T47D (cell line): ENCODE results near the gene MT2A.
"Not testable (repeated sequence)": the region's sequence is repeated elsewhere in the genome, so short reads cannot be mapped to it uniquely, and the experiment has no call there.

ENCODE experiments used
- DNase-seq, 2 experiments: peaks; one replicate each; pipeline versions ENCODE4 v3.0.0 to v3.0.0-alpha.2; 2011 to 2012; ENCODE audit warnings: low read depth in 1 of 2, low spot score in 1 of 2
- JUND ChIP-seq: IDR thresholded peaks from 2 replicates; pipeline ENCODE4 v1.6.1; 2012; ENCODE audit warnings: low read depth
- in situ Hi-C: cut with HindIII; loops from 2 replicates; pipeline ENCODE4 v1.10.0; 2016; ENCODE audit warnings: low sequenced_read_pairs, low pct_unique_long_range_greater_than_20kb

MT2A gene

DNA sequence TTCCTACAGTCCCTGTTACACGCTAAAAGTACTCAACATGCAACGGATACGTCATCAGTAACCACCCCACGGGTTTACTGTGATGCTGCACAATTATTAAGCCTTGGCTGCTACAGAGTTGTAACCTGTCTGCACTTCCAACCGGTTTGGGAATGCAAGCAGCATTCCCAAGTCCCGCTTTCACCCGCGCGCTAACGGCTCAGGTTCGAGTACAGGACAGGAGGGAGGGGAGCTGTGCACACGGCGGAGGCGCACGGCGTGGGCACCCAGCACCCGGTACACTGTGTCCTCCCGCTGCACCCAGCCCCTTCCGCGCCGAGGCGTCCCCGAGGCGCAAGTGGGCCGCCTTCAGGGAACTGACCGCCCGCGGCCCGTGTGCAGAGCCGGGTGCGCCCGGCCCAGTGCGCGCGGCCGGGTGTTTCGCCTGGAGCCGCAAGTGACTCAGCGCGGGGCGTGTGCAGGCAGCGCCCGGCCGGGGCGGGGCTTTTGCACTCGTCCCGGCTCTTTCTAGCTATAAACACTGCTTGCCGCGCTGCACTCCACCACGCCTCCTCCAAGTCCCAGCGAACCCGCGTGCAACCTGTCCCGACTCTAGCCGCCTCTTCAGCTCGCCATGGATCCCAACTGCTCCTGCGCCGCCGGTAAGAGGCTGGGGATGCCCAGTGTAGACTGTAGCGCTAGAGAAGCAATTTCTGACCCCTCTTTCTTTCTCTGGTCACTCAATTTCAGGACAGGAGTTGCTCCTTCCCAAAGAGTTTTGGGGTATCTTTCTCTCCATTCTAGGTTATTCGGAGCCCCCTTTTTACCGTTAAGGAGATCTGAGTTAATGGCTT, at the start of gene MT2A:
TSS of gene MT2A (plus strand) at position 542 of the 833 bp plus-strand sequence. CDS start at position 614, 72 bp downstream.
- in situ Hi-C loops, result no loop called here
- TF ChIP-seq JUND, result no peak

DNA sequence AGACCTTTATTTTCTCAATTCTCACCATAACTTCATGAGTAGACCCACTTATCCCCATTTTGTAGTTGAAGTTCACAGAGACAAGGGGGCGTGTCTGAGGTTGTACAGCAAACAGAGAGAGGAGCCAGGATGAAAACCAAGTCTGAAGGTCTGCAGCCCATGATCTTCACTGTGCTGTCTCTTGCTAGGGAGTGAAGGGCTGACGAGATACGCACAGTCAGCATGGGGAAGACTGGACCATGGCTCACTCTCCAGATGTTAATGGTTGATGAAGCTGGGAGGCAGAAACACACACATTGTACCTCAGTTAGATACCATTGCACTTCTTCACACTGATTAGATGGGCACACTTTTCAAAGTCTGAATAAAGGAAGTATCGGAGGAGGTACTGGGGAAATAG, 49.3 kb upstream of the MT2A start:
- no peak for DNase-seq
- in situ Hi-C loops, result no loop called here
- TF ChIP-seq JUND, result no peak

More for the DNA sequence above, at the start of gene MT2A:
- DNase-seq, result peak; percentile 78 to 95

DNA sequence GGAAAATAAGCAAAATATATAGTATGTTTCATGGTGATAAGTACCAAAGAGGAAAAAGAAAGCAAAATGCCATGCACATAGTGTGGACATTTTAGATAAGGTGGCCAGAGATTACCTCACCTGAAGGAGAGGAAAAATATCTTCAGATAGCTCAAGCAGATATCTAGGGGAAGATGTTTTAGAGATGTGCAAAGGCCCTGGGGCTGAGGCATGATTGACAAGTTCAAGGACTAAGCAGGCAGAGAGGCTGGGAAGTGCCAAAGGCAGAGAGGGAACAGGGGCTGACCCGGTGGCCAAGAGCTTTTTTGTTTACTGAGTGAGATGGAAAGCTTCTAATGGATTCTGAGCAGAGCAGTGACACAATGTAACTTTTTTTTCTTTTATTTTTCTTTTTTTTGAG, 47.9 kb upstream of the MT2A start:
- no peak for DNase-seq
- TF ChIP-seq JUND, result no peak
- in situ Hi-C loops, result no loop called here

DNA sequence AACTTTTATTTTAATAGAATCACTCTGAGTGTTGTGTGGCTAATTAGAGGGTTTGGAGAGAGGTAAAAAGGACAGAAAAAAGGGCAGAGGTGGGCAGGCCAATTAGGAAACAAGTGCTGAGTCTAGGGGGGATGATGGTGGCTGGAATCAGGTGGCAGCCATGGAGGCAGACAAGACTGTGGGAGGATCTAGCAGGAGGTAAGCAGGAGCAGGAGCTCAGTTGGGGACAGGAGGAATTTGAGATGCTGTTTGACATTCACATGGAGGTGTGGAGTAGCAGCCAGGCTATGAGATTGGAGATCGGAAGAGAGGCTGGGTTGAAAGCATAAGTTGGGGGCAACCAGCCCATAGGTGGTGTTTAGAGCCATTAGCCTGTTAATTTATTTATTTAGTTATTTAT, 47.3 kb upstream of the MT2A start:
- in situ Hi-C loops, result no loop called here
- DNase-seq, result no peak

DNA sequence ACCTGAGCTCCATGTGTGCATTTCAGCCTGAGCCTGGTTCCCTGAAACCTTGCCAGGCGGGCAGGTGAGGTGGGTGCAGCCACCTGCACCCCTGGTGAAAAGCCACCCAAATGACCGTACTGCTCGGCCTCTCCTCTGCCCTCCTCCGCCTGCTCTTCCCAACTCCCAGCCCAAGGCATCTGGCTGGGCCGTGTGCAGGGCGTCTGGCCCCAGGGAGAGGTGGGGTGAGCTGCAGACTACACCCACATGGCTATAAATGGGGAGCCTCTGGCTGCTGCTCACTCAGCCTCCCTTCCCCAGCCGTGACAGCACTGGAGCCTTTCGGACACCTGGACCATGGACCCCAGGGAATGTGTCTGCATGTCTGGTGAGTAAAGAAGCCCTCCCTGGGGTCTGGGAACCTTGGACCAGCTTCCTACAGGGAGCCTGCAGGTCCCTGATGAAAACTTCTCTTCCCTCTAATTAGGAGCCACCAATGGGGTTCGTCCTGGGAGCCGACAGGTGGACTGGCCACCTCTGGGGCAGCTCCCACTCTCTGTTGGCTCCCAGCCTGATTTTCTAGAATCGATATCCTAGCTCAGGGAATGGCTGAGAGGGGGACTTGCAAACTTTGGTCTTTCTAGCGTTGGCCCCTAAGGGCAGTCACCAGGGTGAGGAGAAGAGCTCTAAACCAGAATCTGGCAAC, 43.4 kb upstream of the MT2A start, which contains the start of gene MT4:
TSS of gene MT4 (plus strand) at position 281 of the 685 bp plus-strand sequence. CDS start at position 337, 56 bp downstream.
- TF ChIP-seq JUND, result no peak
- DNase-seq, result no peak
- in situ Hi-C loops, result no loop called here

More for the DNA sequence above, 47.3 kb upstream of the MT2A start:
- TF ChIP-seq JUND, result no peak

DNA sequence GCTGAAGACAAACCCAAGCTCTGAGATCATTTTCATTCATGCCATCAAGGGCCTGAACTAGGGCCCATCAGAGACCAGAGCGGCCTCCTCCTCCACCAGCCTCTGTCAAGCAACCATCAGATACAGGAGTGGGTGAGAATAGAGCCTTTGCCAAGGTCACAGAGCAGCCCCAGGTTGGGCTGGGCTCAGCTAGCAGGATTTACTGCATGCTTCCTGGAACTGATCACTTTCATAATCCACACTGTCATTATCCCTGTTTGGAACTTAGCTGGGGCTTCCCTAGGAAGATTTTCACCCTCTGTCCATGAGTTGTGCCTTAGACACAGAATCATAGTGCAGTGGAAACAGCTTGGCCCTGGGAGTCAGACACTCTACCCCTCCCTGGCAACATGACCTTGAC, 38.4 kb upstream of the MT2A start:
- DNase-seq, result no peak
- in situ Hi-C loops, result no loop called here
- TF ChIP-seq JUND, result no peak

DNA sequence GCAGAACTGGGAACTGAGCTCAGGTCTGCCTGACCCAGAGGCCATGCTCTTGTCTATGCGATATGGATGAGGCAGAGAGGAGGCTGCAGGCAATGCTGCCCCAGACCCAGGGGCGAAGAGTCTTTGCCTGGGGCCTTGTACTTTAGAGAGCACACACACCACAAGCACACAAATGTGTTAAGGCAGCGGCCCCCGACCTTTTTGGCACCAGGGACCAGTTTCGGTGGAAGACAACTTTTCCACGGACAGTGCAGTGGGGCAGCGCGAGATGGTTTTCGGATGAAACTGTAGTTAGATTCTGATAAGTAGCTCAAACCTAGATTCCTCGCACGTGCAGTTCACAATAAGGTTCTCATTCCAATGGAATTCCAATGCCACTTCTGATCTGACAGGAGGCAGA, 36.9 kb upstream of the MT2A start:
- no peak for DNase-seq
- in situ Hi-C loops, result no loop called here
- TF ChIP-seq JUND, result no peak

DNA sequence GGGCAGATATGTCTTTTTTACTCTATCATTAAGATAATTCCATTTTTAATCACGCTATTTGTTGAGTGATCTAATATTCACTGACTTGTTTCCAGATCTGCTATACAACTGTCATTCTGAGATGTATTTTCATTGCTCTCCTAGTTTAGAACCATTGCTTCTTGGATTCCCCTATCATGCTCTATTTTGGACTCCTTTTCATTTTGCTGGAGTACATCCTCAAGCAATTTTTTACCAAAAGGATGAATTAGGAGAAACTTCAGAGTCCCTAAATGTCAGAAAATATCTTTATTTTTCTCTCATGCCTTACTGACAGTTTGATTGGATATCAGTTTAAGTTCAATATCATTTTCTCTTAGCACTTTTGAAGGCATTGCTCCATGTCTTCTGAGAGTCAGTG, 33.8 kb upstream of the MT2A start:
- TF ChIP-seq JUND, result no peak
- in situ Hi-C loops, result no loop called here
- DNase-seq, result no peak

DNA sequence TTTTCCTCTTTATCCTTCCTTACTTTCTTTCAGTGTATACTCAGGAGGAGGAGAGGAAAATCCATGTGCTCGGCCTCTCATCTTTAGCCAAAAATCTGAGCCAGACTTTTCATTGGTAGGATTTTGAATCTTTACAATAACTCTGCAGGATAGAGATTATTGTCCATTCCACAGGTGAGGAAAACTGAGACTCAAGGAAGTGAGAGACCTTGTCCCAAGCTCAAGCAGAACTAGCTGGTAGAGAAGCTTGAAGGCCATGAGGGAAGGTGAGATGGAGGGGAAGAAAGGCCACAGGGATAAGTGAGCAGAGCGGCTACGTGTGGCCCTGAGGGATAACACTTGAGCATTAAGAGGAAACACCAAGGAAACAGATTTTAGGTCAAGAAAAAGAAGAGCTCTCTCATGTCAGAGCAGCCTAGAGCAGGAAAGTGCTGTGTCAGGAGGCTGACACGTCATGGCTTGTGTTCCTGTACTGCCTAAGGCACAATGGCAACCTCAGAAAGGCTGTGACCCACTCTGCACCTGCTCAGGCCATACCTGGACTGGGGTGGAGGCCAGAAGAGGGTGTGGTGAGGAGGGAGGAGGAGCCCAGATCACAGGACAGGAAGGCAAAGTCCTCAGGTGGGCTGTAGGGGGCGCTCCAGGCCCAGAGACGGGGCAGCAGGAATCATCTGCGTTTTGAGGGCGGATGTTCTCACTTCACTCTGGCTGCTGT, 31.6 kb upstream of the MT2A start:
- peak; percentile 16 to 94 for DNase-seq
- in situ Hi-C loops, result no loop called here

DNA sequence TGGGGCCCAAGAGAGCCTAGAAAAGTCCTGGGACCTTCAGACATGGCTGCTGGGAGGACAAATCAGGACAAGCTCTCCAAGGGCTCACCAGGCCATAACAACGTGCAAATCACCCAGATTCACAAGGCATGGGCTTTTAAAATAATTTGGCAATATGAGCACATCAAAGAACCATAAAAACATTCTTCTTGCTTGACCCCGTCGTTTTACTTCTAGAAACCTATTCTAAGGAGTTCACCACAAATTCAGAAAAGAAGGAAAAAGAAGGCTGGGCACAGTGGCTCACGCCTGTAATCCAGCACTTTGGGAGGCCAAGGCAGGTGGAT, 31.1 kb upstream of the MT2A start:
- in situ Hi-C loops, result no loop called here

More for the DNA sequence above, 31.6 kb upstream of the MT2A start:
- no peak for TF ChIP-seq JUND

DNA sequence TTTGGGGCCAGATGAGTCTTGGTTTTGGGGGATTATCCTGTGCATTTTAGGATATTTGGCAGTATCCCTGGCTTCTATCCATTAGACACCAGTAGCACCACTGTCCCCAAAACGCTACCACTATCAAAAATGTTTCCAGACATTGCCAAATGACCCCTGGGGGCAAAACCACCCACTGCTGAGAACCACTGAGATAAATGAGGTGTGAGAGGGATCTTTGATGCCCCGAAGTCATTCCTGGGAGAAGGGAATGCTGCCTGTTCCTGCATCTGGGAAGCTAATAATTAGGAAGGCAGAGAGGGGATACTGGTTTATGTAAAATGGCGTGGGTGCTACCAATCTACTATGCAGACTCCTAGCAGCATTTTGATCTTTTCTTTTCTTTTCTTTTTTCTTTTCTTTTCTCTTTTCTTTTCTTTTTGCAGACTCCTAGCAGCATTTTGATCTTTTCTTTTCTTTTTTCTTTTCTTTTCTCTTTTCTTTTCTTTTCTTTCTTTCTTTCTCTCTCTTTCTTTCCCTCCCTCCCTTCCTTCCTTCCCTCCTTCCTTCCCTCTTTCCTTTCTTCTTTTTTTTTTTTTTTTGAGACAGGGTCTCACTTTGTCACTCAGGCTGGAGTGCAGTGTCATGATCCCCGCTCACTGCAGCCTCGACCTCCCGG, 27.9 kb upstream of the MT2A start:
- DNase-seq, result no peak
- in situ Hi-C loops, result no loop called here
- no peak for TF ChIP-seq JUND

More for the DNA sequence above, 31.1 kb upstream of the MT2A start:
- no peak for TF ChIP-seq JUND
- no peak for DNase-seq

DNA sequence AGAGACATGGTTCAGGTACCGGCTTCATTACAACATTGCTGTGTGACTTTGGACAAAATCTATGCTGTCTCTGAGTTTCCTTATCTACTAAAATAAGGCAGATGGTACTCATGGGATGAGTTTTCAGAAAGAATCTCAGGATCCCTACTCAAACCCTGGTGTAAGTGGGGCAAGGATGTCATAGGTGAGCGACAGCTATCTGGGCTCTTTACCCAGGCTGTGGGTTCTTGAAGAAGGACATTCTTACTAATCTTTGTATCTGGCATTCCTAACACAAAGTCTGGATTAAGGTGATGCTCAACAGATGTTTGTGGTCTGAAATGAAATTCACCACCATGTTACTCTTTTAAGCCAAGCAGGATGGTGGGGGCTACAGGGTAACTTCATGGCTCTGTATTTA, 25.5 kb upstream of the MT2A start:
- in situ Hi-C loops, DNase-seq: not testable (repeated sequence)
